SK-N-MC (cell line): ENCODE data around the gene LSM2.

Experiments used
- EZH2 ChIP-seq: fragments of 200-600 bp; sonication (generic); IDR thresholded peaks from one replicate; pipeline ENCODE4 v1.6.1; 2017; ENCODE audit warnings: antibody characterized with exemption
- POLR2AphosphoS5 ChIP-seq: IDR thresholded peaks from 2 replicates; pipeline ENCODE4 v1.6.1; 2012; ENCODE audit warnings: mild to moderate bottlenecking, low read depth, low read length, borderline replicate concordance

DNA sequence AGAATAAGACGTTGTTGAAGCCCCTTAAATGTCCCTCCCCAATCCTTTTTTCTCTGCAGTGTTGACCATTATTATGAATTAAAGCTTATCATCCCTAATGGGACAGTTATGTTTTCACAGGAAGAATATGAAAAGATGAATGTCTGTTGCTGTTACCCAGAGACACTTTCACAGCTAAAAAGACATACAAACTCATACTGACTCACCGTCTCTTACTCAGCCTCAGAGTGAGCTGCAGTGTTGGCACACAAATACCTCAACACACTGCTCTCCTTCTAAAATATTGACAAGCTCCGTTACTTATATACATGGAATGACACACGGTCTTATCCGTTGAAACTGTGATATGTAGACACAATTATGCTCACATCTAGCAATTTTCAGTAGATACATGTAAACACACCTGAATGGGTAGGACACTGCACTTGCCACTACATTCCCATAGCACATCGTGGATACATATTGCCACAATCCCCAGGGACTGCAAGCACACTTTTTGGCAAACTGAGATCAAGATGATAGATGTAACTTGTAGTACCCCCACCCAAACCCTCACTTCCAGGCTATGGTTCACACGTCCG lies 53.9 kb downstream of the LSM2 start:
- TF ChIP-seq EZH2 (no peak), POLR2AphosphoS5 (no peak)
